Stimulated activated CD4-positive, alpha-beta T cell treated with anti-CD3 and anti-CD28 coated beads, Interleukin-4, amount 100 ng/mL, for 48 hours (primary cell): Measurements from ENCODE around the gene ACTG2.

Experiments used
- DNase-seq, 2 donors: peaks; one replicate each; pipeline ENCODE4 v3.0.0-alpha.2; 2020; ENCODE audit warnings: low read depth in 2 of 2

Gene ACTG2

GRCh38 chr2:73914667-73915066 lies 21.9 kb downstream of the ACTG2 start:
- DNase-seq = no peak

GRCh38 chr2:73915437-73915993 lies 22.7 kb downstream of the ACTG2 start:
- no peak for DNase-seq

DNA sequence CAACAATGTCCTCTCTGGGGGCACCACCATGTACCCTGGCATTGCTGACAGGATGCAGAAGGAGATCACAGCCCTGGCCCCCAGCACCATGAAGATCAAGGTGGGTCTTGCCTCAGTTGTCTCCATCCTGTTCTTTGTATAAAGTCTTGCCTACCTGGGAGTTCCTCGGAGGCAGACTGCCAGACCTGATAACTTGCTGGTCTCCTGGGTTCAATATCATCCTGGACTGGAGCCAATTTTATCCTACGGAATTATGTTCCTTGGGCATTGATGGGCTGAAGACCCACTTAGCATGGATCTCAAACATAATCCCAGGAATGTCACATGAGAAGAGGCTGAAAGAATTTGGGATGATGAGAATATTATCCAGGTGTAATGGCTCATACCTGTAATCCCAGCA lies 23.9 kb downstream of the ACTG2 start:
- no peak for DNase-seq

GRCh38 chr2:73917296-73917695 lies 24.5 kb downstream of the ACTG2 start:
- DNase-seq = no peak

GRCh38 chr2:73917696-73918207 lies 24.9 kb downstream of the ACTG2 start:
- no peak for DNase-seq

- DNase-seq = no peak
Measured at GRCh38 chr2:73918856-73919255, 26.0 kb downstream of the ACTG2 start.

DNA sequence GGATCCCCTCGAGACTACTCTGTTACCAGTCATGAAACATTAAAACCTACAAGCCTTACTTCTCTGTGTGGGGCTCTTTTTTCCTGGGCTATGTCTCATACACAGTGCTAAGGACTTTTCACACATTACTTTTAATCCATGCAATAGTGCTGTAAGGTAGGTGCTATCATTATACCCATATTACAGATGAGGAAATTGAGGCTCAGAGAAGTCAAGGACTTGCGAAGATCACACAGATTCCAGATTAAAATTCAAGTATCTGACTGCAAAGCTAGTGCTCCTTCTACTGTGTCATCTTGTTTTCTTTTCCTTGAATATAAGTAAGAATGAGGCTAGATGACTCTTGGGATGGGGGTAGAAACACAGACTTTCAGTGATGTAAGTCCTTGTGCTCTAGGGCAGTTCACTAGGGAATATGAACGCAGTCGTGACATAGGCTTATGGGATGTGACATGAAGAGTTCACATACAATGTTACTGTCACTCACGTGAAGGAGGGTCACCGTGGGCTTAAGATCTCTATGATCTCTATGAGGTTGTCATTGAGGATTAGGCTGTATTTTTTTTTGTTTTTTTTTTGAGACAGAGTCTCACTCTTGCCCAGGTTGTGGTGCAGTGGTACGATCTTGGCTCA lies 26.9 kb downstream of the ACTG2 start:
- DNase-seq = no peak

- peak in 1 of 2 donors; percentile 47 for DNase-seq
Measured at GRCh38 chr2:73920577-73921545, 28.1 kb downstream of the ACTG2 start.

GRCh38 chr2:73921581-73921980 lies 28.8 kb downstream of the ACTG2 start:
- no peak for DNase-seq

DNA sequence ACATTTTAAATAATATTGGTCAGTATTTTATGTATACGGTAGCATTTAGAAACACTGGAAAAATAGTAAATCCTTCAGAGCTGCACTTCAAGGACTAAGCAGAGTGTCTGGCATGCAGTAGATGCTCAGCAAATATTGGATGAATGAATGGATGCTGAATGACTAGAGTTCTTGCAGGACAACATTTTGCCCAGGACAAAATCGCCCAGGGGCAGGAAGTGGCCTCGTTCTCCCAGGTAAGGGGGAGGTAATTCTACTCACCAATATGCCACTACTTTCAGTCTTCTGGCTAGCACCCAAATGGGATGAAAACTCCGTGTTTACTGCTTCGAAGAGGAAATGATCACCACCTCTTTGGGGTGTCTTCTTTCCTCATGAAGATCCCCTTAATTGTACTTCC lies 29.9 kb downstream of the ACTG2 start:
- DNase-seq = no peak

DNA sequence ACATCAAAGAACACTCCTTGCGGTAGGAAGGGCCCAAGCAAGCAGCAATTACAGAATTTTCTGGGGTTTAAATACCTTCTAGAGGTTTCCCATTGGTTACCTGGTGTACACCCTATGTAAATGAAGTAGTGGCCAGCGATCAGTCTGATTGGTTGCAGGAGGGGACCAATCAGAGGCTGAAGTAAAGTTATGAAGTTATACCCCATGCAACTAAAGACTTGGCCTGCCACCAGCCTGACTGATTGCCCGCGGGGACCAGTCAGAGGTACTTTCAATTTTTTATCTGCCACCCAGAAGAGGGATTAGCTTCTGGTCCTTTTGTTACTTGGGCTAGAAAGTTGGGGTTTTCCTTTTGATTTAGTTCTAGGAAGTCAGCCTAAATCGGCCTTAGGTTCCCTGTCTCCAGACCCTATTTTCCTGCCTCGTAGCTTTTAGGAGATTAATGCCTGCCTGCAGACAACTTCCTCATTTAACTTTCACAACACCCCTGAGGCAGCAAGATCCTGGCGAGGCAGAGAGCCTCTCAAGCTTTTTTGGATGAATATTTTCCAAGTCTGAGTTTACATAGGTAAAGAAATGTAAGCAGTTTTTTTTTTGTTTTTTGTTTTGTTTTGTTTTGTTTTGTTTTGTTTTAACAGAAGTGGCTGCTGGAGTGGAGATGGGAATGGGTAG lies 32.4 kb downstream of the ACTG2 start:
- DNase-seq = no peak

- no peak for DNase-seq
Measured at GRCh38 chr2:73925853-73926492, 33.2 kb downstream of the ACTG2 start.

DNA sequence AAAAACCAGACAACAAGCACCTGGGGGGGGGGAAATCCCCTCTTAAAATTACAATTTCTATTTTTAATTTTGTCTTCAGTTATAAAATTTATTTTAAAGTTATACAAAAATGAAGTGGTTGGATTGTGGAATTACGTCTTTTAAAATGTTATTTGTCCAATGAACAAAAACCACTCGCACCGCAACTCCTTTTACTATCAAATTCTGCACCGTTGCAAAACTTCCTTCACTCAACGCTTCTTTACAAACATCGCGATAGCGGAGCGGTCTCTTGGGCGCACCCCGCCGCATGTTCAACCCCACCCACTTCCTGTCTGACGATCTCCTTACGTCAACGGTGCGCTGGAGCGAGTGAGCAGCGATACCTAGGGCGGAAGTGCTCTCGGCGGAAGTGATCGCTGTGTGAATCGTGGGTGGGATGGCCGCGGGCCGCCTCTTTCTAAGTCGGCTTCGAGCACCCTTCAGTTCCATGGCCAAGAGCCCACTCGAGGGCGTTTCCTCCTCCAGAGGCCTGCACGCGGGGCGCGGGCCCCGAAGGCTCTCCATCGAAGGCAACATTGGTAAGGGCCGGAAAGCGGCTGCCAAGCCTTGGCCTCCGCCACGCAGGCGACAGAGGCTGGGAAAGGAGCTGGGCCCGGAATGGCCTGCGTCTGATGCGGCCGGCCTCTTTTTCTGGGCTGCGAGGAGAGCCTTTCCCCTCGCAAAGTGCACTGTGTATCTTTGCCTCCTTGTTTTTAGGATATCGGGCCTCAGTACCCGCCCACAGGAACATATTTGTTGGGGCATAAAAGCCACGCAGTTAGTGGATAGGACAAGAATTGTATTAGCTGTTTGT lies 33.9 kb downstream of the ACTG2 start, which contains the start of gene DGUOK:
TSS of gene DGUOK (plus strand) at position 388 of the 835 bp plus-strand sequence. CDS start at position 419, 31 bp downstream.
- DNase-seq = peak; percentile 90 to 96

GRCh38 chr2:73927344-73927743 lies 34.5 kb downstream of the ACTG2 start:
- no peak for DNase-seq

DNA sequence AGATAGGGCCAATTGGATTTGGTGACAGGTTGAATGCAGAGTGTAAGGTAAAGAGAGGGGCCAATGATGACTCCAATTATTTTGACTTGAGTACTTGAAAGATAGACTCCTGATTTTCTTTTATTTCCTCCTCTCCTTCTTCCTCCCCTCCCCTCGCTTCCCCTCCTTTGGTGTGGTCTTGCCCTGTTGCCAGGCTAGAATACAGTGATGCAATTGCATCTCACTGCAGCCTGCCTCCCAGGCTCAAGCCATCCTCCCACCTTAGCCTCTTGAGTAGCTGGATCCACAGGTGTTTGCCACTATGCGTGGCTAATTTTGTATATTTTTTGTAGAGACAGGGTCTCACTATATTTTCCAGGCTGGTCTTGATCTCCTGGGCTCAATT lies 36.1 kb downstream of the ACTG2 start:
- DNase-seq = no peak

DNA sequence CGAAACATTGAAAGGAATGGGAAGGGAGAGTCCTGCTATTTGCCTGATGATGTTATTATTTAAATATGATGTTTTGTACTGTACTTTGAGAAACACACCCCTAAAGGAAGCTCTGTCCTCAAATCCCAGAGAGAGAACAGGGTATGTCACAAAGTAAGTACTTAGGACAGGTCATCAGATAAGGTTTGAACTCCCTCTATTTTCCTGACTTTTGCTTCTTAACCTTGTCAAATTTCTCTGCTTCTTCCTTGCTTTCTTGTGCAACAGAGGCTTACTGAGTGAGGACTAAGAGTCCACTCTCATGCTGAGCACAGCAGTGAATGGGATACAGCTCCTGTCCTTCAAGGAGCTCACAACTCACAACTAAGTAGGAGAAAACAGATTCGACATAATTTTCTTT lies 37.6 kb downstream of the ACTG2 start:
- DNase-seq = no peak

DNA sequence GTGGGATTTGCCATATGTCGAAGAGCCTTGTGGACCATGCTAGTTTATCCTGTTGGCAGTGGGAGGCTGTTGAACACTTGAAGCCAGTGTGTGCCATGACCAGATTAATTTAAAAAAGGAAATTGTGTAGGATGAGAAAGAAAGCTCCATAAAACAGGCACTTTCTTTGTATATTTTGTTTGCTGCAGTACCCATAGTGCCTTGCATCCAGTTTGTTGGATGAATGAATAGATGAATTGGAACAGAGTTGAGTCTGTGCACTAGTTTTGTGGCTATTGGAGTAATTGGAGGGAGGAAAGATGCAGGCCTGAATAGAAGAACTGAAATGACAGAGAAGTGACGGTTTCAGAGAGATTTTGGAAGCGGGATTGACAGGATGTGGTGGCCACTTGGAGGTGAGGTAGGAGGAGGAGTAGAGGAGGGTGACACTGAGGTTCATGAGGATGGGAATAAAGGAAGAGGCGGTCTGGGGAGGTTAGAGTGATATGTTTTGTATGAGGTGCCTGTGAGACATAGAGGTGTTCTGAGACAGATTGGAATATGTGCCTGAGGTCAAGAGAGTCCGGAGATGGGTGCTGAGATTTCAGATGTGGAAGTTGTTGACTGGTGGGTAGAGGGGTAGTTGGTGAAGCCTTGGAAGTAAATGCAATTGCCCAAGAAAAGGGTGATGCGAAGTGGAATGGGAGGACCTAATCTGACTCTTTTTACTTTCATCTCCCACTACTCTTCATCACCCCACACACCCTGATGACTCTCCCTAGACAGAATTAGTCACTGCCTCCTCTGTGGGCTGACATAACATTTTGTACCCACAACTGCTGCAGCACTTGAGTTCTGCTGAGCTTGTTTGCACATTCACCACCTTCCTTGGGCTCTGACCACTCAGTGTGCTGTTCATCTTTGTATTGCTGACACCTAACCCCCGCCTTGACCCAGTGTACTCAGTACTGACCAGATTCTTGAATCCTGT lies 39.0 kb downstream of the ACTG2 start:
- peak; percentile 17 to 42 for DNase-seq

GRCh38 chr2:73933194-73933593 lies 40.4 kb downstream of the ACTG2 start:
- no peak for DNase-seq

DNA sequence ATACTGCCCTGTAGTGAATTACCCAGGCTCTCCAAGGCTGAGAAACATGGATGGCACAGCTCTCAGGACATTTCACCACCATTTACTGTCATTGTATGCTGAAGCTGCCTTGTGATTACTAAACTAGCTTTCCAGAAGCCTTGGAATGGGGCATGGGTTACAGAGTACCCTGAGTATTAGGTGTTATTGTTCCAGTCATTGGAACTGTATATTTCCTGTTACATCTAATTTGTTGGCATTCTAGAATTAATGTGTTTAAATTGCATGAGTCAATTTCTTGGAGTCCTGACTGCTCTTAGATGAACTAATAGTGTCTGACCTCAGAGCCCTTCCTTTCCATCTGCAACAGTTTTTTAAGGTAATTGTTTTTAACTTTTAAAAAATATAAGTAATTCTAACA lies 42.8 kb downstream of the ACTG2 start:
- no peak for DNase-seq
